ENCODE results near the gene NLGN1. TPM values are rescaled to one million over a fixed set of nuclear protein-coding genes. Genes with fewer than 3 reads are reported as not detected.

Gene NLGN1
- total RNA-seq, 1 experiment from 2014 or later: not detected

GRCh38 chr3:173632945-173633344 lies 235.4 kb downstream of the NLGN1 start:
- H3K9me2 ChIP-seq (ENCODE audit: insufficient read depth): no peaks in the 10 kb centered on the region
- H4K20me1 ChIP-seq (ENCODE audit: insufficient read depth): no peaks in the 10 kb centered on the region
- no peaks in the 10 kb centered on the region for H3K79me2 ChIP-seq (ENCODE audit: insufficient read depth, low read length)
- H3K27me3 ChIP-seq (ENCODE audit: insufficient read depth, low read length): no peaks in the 10 kb centered on the region
- H3K27ac ChIP-seq (ENCODE audit: low read depth, low read length): no peak overlapping the region
- H3K4me1 ChIP-seq (ENCODE audit: control insufficient read depth in 1 of 2, insufficient read depth in 2 of 2, low read length in 2 of 2): no peaks in the 10 kb centered on the region
- DNase-seq (ENCODE audit: low read depth, low spot score): no peak
- H3K4me2 ChIP-seq (ENCODE audit: low read length): no peak overlapping the region
- TF ChIP-seq RAD21 (IDR thresholded peaks at IDR 0.05; ENCODE audit: low read depth) (no peak), ELF1 (IDR thresholded peaks at IDR 0.05; ENCODE audit: borderline replicate concordance, low read depth) (no peak), EZH2 (IDR thresholded peaks at IDR 0.05) (no peak), EGR1 (IDR thresholded peaks at IDR 0.05; ENCODE audit: low read depth) (no peak), ZBTB33 (IDR thresholded peaks at IDR 0.05; ENCODE audit: extremely low read depth, insufficient replicate concordance, low read length) (no peak), YY1 (IDR thresholded peaks at IDR 0.05; ENCODE audit: extremely low read depth, insufficient replicate concordance, low read depth, low read length) (no peak), POLR2A (IDR thresholded peaks at IDR 0.05; ENCODE audit: borderline replicate concordance, extremely low read depth, insufficient read depth, insufficient read length) (no peak), TCF7L2 (IDR thresholded peaks at IDR 0.05; ENCODE audit: borderline replicate concordance, extremely low read depth, insufficient read depth, insufficient read length) (no peak), SRF (IDR thresholded peaks at IDR 0.05; ENCODE audit: low read depth) (no peak)
- no TSS peak for BruUV-seq (replicated peaks)
- no peak overlapping the region for H3K4me3 ChIP-seq (replicated peaks in 1 of 2; ENCODE audit: low read depth in 1 of 2, low read length in 2 of 2)
- CTCF ChIA-PET: no interaction called here
- no peak overlapping the region for H2AFZ ChIP-seq (ENCODE audit: low read depth, low read length, poor library complexity, severe bottlenecking)
- no peak overlapping the region for H3K9ac ChIP-seq (ENCODE audit: low read length)
- RAD21 ChIA-PET (ENCODE audit: low non-redundant PET in 1 of 2, low total read pairs in 2 of 2, uncharacterized antibody in 2 of 2, unreplicated experiment in 2 of 2): no interaction called here
- H3K9me3 ChIP-seq (ENCODE audit: control insufficient read depth in 1 of 2, insufficient read depth in 1 of 2, low read depth in 1 of 2, low read length in 2 of 2): no peaks in the 10 kb centered on the region
- no peak for ATAC-seq
- POLR2A ChIA-PET: no interaction called here
- H3K36me3 ChIP-seq (ENCODE audit: control insufficient read depth in 1 of 2, insufficient read depth in 2 of 2, low read length in 2 of 2): no peaks in the 10 kb centered on the region
- intact Hi-C loops (cut with micrococcal nuclease): no loop called here

DNA sequence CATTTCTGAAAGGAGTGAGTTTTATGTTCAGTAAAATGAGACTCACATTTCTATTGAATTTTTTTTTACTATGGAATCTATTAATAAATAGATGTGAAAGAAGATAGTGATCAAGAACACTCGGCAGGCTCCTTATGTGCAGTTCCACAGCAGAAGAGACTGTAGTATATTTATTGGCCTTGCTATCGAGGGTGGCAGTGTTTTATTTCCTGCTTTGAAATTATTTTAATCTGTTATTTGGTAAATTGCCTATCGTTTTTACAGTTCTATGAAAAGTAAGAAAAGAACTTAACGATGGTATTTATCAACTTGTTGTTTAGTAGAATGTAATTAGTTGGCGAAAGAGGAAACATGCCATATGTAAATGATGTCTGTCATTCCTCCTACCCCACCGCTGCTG lies 238.3 kb downstream of the NLGN1 start:
- intact Hi-C loops (cut with micrococcal nuclease): no loop called here
- no TSS peak for BruUV-seq (replicated peaks)
- Histone ChIP-seq H3K36me3 (ENCODE audit: control insufficient read depth in 1 of 2, insufficient read depth in 2 of 2, low read length in 2 of 2) (no peaks in the 10 kb centered on the region), H3K27me3 (ENCODE audit: insufficient read depth, low read length) (no peaks in the 10 kb centered on the region), H3K9me2 (ENCODE audit: insufficient read depth) (no peaks in the 10 kb centered on the region), H3K9me3 (ENCODE audit: control insufficient read depth in 1 of 2, insufficient read depth in 1 of 2, low read depth in 1 of 2, low read length in 2 of 2) (no peaks in the 10 kb centered on the region), H4K20me1 (ENCODE audit: insufficient read depth) (no peaks in the 10 kb centered on the region), H3K9ac (ENCODE audit: low read length) (no peak overlapping the region), H3K27ac (ENCODE audit: low read depth, low read length) (no peak overlapping the region), H3K4me3 (replicated peaks in 1 of 2; ENCODE audit: low read depth in 1 of 2, low read length in 2 of 2) (no peak overlapping the region), H3K4me1 (ENCODE audit: control insufficient read depth in 1 of 2, insufficient read depth in 2 of 2, low read length in 2 of 2) (no peaks in the 10 kb centered on the region), H3K4me2 (ENCODE audit: low read length) (no peak overlapping the region), H3K79me2 (ENCODE audit: insufficient read depth, low read length) (no peaks in the 10 kb centered on the region), H2AFZ (ENCODE audit: low read depth, low read length, poor library complexity, severe bottlenecking) (no peak overlapping the region)
- no peak for TF ChIP-seq SIN3A (IDR thresholded peaks at IDR 0.05; ENCODE audit: low read depth)
- no peak for TF ChIP-seq POLR2AphosphoS5 (IDR thresholded peaks at IDR 0.05; ENCODE audit: low read depth, low read length)
- no peak for TF ChIP-seq CEBPB (IDR thresholded peaks at IDR 0.05; ENCODE audit: low read depth)
- TF ChIP-seq, protein P1, sequence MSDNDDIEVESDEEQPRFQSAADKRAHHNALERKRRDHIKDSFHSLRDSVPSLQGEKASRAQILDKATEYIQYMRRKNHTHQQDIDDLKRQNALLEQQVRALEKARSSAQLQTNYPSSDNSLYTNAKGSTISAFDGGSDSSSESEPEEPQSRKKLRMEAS (IDR thresholded peaks at IDR 0.05): no peak
- TF ChIP-seq, protein P2, sequence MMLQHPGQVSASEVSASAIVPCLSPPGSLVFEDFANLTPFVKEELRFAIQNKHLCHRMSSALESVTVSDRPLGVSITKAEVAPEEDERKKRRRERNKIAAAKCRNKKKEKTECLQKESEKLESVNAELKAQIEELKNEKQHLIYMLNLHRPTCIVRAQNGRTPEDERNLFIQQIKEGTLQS (IDR thresholded peaks at IDR 0.05): no peak
- no peak for TF ChIP-seq TCF7L2 (IDR thresholded peaks at IDR 0.05; ENCODE audit: borderline replicate concordance, extremely low read depth, insufficient read depth, insufficient read length)
- TF ChIP-seq EZH2phosphoT487 (IDR thresholded peaks at IDR 0.05; ENCODE audit: borderline replicate concordance): no peak
- no peak for DNase-seq (ENCODE audit: low read depth, low spot score)
- RAD21 ChIA-PET (ENCODE audit: low non-redundant PET in 1 of 2, low total read pairs in 2 of 2, uncharacterized antibody in 2 of 2, unreplicated experiment in 2 of 2): no interaction called here
- no peak for ATAC-seq
- CTCF ChIA-PET: no interaction called here
- POLR2A ChIA-PET: no interaction called here
